Lung (tissue), 16 donors: ENCODE measurements around the gene CCDC137. TPM values are rescaled to one million over a fixed set of nuclear protein-coding genes. Genes with fewer than 3 reads are reported as not detected.
"Not testable (repeated sequence)": the region's sequence is repeated elsewhere in the genome, so short reads cannot be mapped to it uniquely, and the experiment has no call there.

Experiments used
- ATAC-seq: fragments of 200-7000 bp; cut with Tn5 transposase; one replicate; pipeline ENCODE4 v1.9.1; 2020; ENCODE audit warnings: moderate number of reproducible peaks; ENCODE audit not compliant: insufficient read depth, low FRiP score
- DNase-seq, 3 donors: peaks; one replicate each; pipeline ENCODE4 v3.0.0-alpha.2; 2013 to 2017
- H3K27ac ChIP-seq, 2 donors: one replicate each; pipeline ENCODE4 v1.5.1; 2013; ENCODE audit warnings: mild to moderate bottlenecking in 2 of 2, moderate library complexity in 2 of 2, control low read depth in 1 of 2, inconsistent platforms in 1 of 2, low read depth in 1 of 2, low read length in 1 of 2
- H3K27me3 ChIP-seq, 3 donors: one replicate each; pipeline ENCODE4 v1.5.1; 2013; ENCODE audit warnings: low read length in 2 of 3; ENCODE audit not compliant: control insufficient read depth in 3 of 3, insufficient read depth in 3 of 3
- H3K36me3 ChIP-seq, 4 donors: one replicate each; pipeline ENCODE4 v1.5.1; 2013; ENCODE audit warnings: low read length in 4 of 4, mild to moderate bottlenecking in 1 of 4, moderate library complexity in 1 of 4; ENCODE audit not compliant: control insufficient read depth in 4 of 4, insufficient read depth in 4 of 4
- H3K4me1 ChIP-seq, 5 donors: one replicate each; pipeline ENCODE4 v1.5.1; 2013; ENCODE audit warnings: low read length in 5 of 5, mild to moderate bottlenecking in 2 of 5, moderate library complexity in 1 of 5; ENCODE audit not compliant: control insufficient read depth in 5 of 5, insufficient read depth in 5 of 5
- H3K4me3 ChIP-seq: one replicate; pipeline ENCODE4 v1.5.1; 2013; ENCODE audit warnings: mild to moderate bottlenecking, control low read depth, moderate library complexity
- H3K9ac ChIP-seq, 2 donors: one replicate each; pipeline ENCODE4 v1.5.1; 2013; ENCODE audit warnings: low read length in 2 of 2, control low read depth in 1 of 2; ENCODE audit not compliant: insufficient read depth in 1 of 2
- H3K9me3 ChIP-seq, 4 donors: one replicate each; pipeline ENCODE4 v1.5.1; 2013; ENCODE audit warnings: low read length in 3 of 4, mild to moderate bottlenecking in 1 of 4, moderate library complexity in 1 of 4; ENCODE audit not compliant: control insufficient read depth in 4 of 4, insufficient read depth in 3 of 4
- CTCF ChIP-seq: IDR thresholded peaks from 2 replicates; pipeline ENCODE4 v1.5.1; 2012; ENCODE audit warnings: mild to moderate bottlenecking; ENCODE audit errors: control extremely low read depth, extremely low read depth
- WGBS, 2 donors: extraction: QIAGEN DNeasy Blood & Tissue Kit; methylation state at CpG; one replicate each; pipeline ENCODE4 v1.1.7; 2013; 5-methylcytosine and 5-hydroxymethylcytosine counted together
- long read RNA-seq, 5 donors: transcript quantifications; one replicate each; lab custom pipeline, GENCODE V29; 2026
- polyA plus RNA-seq, 2 donors: library from polyadenylated mRNA; stranded (reverse); fragments of 200-250 nt; gene quantifications; one replicate each; pipeline ENCODE4 v1.2.1, GENCODE V29; 2013
- total RNA-seq, 2 donors: library from RNA; depleted of rRNA in 1 of 2; stranded (reverse); fragments of >200 nt in 1 of 2; gene quantifications; one replicate each; pipeline ENCODE4 v1.2.1, GENCODE V29; 2014 to 2021
- donor health status: control.
- donor health status: control.
- donor health status: Bipolar disorder and iron deficiency.
- donor health status: healthy.
- donor health status: DM: yes; HTN: yes; CAD: no.

Gene CCDC137
- total RNA-seq (10 to 100 TPM; 10.2 to 23.6 TPM), polyA plus RNA-seq (10 to 100 TPM; 16.6 to 16.8 TPM)
- long read RNA-seq, donor 1, partial matches to known transcripts: 12 of 40 reads
- long read RNA-seq, donor 1, other reads (novel, unspliced or antisense): 25 of 40 reads
- long read RNA-seq, donor 2, partial matches to known transcripts: 0 of 1 reads
- long read RNA-seq, donor 2, other reads (novel, unspliced or antisense): 0 of 1 reads
- long read RNA-seq, donor 3, partial matches to known transcripts: 0 of 3 reads
- long read RNA-seq, donor 3, other reads (novel, unspliced or antisense): 0 of 3 reads
- long read RNA-seq, donor 4, partial matches to known transcripts: 13 of 14 reads
- long read RNA-seq, donor 4, other reads (novel, unspliced or antisense): 0 of 14 reads
- long read RNA-seq, donor 5, transcript CCDC137-201 (6 exons, 2,468 nt): major isoform, 6 of 38 reads
- long read RNA-seq, donor 5, partial matches to known transcripts: 6 of 38 reads
- long read RNA-seq, donor 5, other reads (novel, unspliced or antisense): 25 of 38 reads

- no peaks in the 10 kb centered on the region for H3K9me3 ChIP-seq
- no peak for TF ChIP-seq CTCF
- H3K36me3 ChIP-seq: peaks cover 0 to 18% (median 7%) of the 10 kb centered on the region in 4 donors
- 0% methylated on average over 81 to 96 of the region's 96 CpGs for WGBS, 2 donors
- H3K4me1 ChIP-seq: peaks cover 0 to 17% (median 4%) of the 10 kb centered on the region in 5 donors
- peak within 1 kb of the TSS; percentile 88 to 93 for H3K27ac ChIP-seq
- ATAC-seq (peak; percentile 97), DNase-seq (peak; percentile 96 to 98 (median 96))
- H3K9ac ChIP-seq: peak within 1 kb of the TSS; percentile 53 to 77
- peak within 1 kb of the TSS; percentile 93 for H3K4me3 ChIP-seq
- H3K27me3 ChIP-seq: no peaks in the 10 kb centered on the region
Observed at GRCh38 chr17:81666342-81667191, at the start of gene CCDC137, which contains the start of gene OXLD1. Gene CCDC137, plus strand, starts transcription at chr17:81666737. Its CDS starts 30 bp downstream, at chr17:81666767. Gene OXLD1, minus strand, starts transcription at chr17:81666605. Its CDS starts 28 bp downstream, at chr17:81666577.

DNA sequence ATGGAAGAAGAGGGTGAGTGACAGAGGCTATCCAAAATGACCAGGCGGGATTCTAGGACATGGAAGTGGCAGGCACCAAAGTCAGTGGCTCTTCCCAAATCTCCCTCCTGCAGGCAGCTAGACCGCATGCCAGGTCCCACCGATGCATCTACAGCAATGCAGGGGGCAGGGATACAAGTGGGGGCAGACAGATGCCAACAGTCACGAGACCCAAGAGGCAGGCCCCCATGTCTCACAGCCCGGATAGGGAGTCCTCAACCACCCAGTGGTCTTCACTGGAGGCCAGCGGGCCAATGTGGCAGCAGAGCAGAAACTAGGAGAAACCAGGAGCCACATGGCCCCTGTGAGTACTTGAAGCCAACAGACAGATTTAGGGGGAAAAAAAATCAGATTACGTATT, 49.7 kb upstream of the CCDC137 start:
- Histone ChIP-seq H3K27me3 (no peaks in the 10 kb centered on the region), H3K27ac (no peak overlapping the region), H3K9me3 (no peaks in the 10 kb centered on the region), H3K4me3 (no peak overlapping the region), H3K4me1 (peaks cover 0 to 12% (median 8%) of the 10 kb centered on the region in 5 donors), H3K9ac (no peak overlapping the region), H3K36me3 (peaks cover 4 to 39% (median 27%) of the 10 kb centered on the region in 4 donors)
- no peak for TF ChIP-seq CTCF
- no peak for ATAC-seq
- DNase-seq: no peak
- WGBS, 2 donors: 60 to 78% methylated on average over 7 of the region's 7 CpGs

DNA sequence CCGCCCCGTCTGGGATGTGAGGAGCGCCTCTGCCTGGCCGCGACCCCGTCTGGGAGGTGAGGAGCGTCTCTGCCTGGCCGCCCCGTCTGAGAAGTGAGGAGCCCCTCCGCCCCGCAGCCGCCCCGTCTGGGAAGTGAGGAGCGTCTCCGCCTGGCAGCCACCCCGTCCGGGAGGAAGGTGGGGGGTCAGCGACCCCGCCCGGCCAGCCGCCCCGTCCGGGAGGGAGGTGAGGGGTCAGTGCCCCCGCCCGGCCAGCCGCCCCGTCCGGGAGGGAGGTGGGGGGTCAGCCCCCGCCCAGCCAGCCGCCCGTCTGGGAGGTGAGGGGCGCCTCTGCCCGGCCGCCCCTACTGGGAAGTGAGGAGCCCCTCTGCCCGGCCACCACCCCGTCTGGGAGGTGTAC, 48.2 kb upstream of the CCDC137 start:
- H3K4me3 ChIP-seq, H3K27ac ChIP-seq, H3K27me3 ChIP-seq, DNase-seq, ATAC-seq, H3K9ac ChIP-seq, H3K9me3 ChIP-seq: not testable (repeated sequence)
- peaks cover 0 to 15% (median 12%) of the 10 kb centered on the region in 5 donors for H3K4me1 ChIP-seq
- 98 to 99% methylated on average over 19 to 31 of the region's 36 CpGs for WGBS, 2 donors
- H3K36me3 ChIP-seq: peaks cover 10 to 38% (median 24%) of the 10 kb centered on the region in 4 donors
